Activated T-helper 1 cell treated with anti-CD3 and anti-CD28 coated beads, Interleukin-12 subunit alpha, Interleukin-12 subunit beta, Interleukin-2, Interleukin-4 antibody, amounts not matched to agents 30 ng/mL and 10 ng/mL and 1 ng/mL, durations not matched to agents 14 hours and 24 hours and 36 hours (primary cell): ENCODE results near the gene SLC35E1. TPM values are rescaled to one million over a fixed set of nuclear protein-coding genes. Genes with fewer than 3 reads are reported as not detected.

Experiments
- DNase-seq: peaks from one replicate; pipeline ENCODE4 v3.0.0; 2021; ENCODE audit warnings: low spot score
- H3K27ac Mint-ChIP-seq: one replicate; pipeline ENCODE4 v1.8.0; 2021; ENCODE audit warnings: mild to moderate bottlenecking, mixed read lengths
- H3K27me3 Mint-ChIP-seq: one replicate; pipeline ENCODE4 v1.8.0; 2022; ENCODE audit warnings: mild to moderate bottlenecking, moderate library complexity, mixed read lengths; ENCODE audit not compliant: insufficient read depth
- H3K36me3 Mint-ChIP-seq: one replicate; pipeline ENCODE4 v1.8.0; 2021; ENCODE audit warnings: low read depth, mixed read lengths
- H3K4me1 Mint-ChIP-seq: one replicate; pipeline ENCODE4 v1.8.0; 2021; ENCODE audit warnings: low read depth, mixed read lengths
- H3K4me3 Mint-ChIP-seq: one replicate; pipeline ENCODE4 v1.8.0; 2021; ENCODE audit warnings: mild to moderate bottlenecking, moderate library complexity, mixed read lengths
- H3K9me3 Mint-ChIP-seq: one replicate; pipeline ENCODE4 v1.8.0; 2021; ENCODE audit warnings: mixed read lengths
- intact Hi-C: fragments of 100-400 bp; cut with micrococcal nuclease; formaldehyde crosslinking; loops from one replicate; pipeline ENCODE4 v1.15.1; 2024
- total RNA-seq: library from RNA; stranded (reverse); gene quantifications from 2 replicates; pipeline ENCODE4 v1.2.3, GENCODE V29; 2022

Gene SLC35E1
- total RNA-seq, 1 donor from 2014 or later = 61.7 TPM

DNA sequence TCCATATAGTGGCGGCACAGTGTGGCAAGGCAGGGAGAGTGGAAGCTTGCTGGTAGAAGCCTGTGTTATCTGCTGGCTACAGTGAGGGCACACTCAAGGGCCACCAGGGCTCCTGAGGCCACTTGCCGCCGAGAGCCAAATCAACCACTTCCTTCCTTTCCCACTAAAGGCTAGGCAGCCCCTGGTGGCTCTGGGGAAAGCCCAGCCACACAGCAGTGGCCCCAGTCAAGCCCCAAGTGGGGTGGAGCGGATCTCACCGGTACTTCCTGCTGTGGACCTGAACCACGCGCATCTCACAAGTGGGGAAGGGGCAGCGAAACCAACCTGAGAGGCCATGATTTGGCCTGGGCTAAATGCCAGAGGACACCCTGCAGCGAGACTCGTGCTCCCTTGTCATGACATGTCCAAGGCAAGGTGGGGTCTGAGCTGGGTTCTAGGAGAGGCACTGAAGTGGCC is 21.9 kb upstream of the SLC35E1 start:
- DNase-seq = peak; percentile 67
- peak overlapping the region; percentile 74 for H3K4me3 Mint-ChIP-seq
- H3K9me3 Mint-ChIP-seq = no peaks in the 10 kb centered on the region
- peaks cover 4% of the 10 kb centered on the region for H3K36me3 Mint-ChIP-seq
- intact Hi-C loops = loop anchor here (1.0 to 2.0 kb wide), 4 partner anchors 10 to 28 kb away; partner anchors contain the start of gene SLC35E1
- H3K4me1 Mint-ChIP-seq = peaks cover 75% of the 10 kb centered on the region
- no peaks in the 10 kb centered on the region for H3K27me3 Mint-ChIP-seq
- peak overlapping the region; percentile 85 for H3K27ac Mint-ChIP-seq

DNA sequence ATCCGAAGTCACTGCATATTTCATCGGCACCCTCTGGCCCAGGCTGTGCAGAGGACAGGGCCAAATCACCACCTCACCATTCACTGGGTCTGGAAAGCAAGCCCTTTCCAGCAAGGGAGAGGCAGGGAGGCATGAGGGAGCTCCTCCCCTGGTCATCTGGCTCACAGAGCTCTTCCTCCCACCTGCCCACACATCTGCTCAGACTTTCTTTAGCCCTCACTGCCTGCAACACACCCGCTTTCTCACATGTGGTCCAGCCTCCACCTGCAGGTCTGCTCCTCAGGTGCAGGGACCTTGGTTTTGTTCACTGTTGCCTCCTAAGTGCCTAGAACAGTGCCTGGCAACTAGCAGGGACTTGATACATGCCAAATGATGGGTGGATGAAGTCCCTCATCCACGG is 21.0 kb upstream of the SLC35E1 start:
- H3K27ac Mint-ChIP-seq = peak overlapping the region; percentile 10
- peaks cover 79% of the 10 kb centered on the region for H3K4me1 Mint-ChIP-seq
- no peak overlapping the region for H3K4me3 Mint-ChIP-seq

DNA sequence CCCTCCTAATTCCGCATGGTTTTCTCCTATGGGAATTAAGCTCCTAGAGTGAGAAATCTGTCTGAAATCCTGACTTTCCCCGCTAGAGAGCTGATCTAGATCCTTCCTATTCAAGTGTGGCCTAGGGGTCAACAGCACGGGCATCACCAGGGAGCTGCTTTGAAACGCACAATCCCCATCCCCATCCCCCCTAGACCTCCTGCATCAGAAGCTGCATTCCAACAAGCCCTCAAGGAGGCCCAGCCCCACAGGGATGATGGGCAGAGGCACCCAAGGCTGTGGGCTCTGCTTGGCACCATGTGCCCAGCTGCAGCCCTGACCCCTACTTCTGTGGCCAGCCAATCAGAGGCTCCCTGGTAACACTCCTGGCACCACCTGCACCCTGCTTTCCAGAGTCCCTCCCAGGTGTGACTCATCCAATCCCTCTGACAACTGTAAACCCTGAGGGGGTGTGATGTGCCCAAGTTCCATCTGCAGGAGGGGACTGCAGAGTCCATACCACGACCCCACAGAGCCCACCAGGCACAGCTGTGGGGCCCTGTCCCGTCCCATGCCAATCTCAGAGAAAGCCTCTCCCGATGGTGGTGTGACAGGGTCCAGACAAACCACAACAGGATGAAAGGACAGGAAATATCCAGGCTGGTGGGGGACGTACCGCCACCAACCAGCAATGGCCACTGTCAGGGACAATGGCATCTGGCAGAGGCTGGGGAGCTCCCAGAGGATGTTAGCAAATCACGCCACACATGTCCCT is 19.8 kb upstream of the SLC35E1 start:
- intact Hi-C loops = no loop called here
- no peak for DNase-seq
- Mint-ChIP-seq H3K9me3 (no peaks in the 10 kb centered on the region), H3K36me3 (peaks cover 1% of the 10 kb centered on the region), H3K27ac (no peak overlapping the region), H3K4me3 (no peak overlapping the region), H3K4me1 (peaks cover 84% of the 10 kb centered on the region), H3K27me3 (no peaks in the 10 kb centered on the region)

More for the DNA sequence above, 21.0 kb upstream of the SLC35E1 start:
- H3K36me3 Mint-ChIP-seq = peaks cover 1% of the 10 kb centered on the region
- H3K9me3 Mint-ChIP-seq = no peaks in the 10 kb centered on the region
- no peak for DNase-seq
- intact Hi-C loops = no loop called here
- H3K27me3 Mint-ChIP-seq = no peaks in the 10 kb centered on the region

GRCh38 chr19:16590876-16591802 is 18.9 kb upstream of the SLC35E1 start:
- Mint-ChIP-seq H3K4me1 (peaks cover 80% of the 10 kb centered on the region), H3K27ac (no peak overlapping the region), H3K27me3 (no peaks in the 10 kb centered on the region), H3K4me3 (no peak overlapping the region), H3K36me3 (peaks cover 1% of the 10 kb centered on the region), H3K9me3 (no peaks in the 10 kb centered on the region)
- intact Hi-C loops = no loop called here
- no peak for DNase-seq

- no peak overlapping the region for H3K4me3 Mint-ChIP-seq
Observed at GRCh38 chr19:16589917-16590316, 17.7 kb upstream of the SLC35E1 start.

DNA sequence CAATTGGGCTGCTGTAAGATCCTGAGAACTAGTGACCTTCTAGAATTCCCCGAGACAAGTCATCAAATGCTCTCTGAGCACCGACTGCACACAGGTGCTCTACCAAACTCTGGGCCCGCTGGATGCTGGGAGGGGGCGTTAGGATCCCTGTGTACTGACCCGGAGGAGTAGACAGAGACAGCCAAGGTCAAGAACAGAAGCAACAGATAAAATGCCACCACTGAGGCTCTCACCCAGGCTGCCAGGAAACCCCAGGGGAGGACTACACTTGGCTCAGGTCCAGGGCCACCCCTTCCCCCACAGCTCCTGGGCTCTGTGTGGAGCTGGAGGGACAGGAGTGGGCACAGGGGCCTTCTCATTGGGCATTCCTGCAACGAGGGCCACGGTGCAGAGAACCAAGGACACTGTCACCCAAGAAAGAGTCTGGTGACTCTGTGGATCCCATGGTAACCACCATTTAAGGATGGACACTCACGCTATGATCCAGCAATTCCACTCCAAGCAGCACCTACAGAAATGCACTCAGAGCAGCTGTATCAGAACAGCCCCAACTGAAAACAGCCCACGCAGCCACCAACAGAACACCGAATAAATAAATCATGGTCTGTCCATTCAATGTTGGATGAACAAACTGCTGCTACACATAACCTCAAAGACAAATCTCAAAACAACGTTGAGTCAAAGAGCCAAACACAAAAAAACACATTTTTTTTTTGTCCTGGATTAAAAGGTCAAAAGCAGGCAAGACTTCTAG is 16.8 kb upstream of the SLC35E1 start:
- no peak for DNase-seq
- Mint-ChIP-seq H3K27ac (peak overlapping the region; percentile 89), H3K4me1 (peaks cover 80% of the 10 kb centered on the region), H3K9me3 (no peaks in the 10 kb centered on the region), H3K4me3 (peak overlapping the region; percentile 84), H3K36me3 (no peaks in the 10 kb centered on the region), H3K27me3 (no peaks in the 10 kb centered on the region)
- intact Hi-C loops = loop anchor here (5.0 kb wide), 2 partner anchors 512 to 538 kb away; partner anchors contain the start of gene TPM4

More at GRCh38 chr19:16589917-16590316, 17.7 kb upstream of the SLC35E1 start:
- Mint-ChIP-seq H3K36me3 (no peaks in the 10 kb centered on the region), H3K9me3 (no peaks in the 10 kb centered on the region), H3K4me1 (peaks cover 80% of the 10 kb centered on the region), H3K27me3 (no peaks in the 10 kb centered on the region), H3K27ac (no peak overlapping the region)
- intact Hi-C loops = loop anchor here (5.0 kb wide), 2 partner anchors 513 to 537 kb away; partner anchors contain the start of gene TPM4
- DNase-seq = no peak

- Mint-ChIP-seq H3K9me3 (no peaks in the 10 kb centered on the region), H3K4me3 (peak overlapping the region; percentile 84), H3K27ac (peak overlapping the region; percentile 89), H3K4me1 (peaks cover 80% of the 10 kb centered on the region), H3K27me3 (no peaks in the 10 kb centered on the region), H3K36me3 (no peaks in the 10 kb centered on the region)
- intact Hi-C loops = loop anchor here (5.0 kb wide), 2 partner anchors 511 to 539 kb away; partner anchors contain the start of gene TPM4
- DNase-seq = peak; percentile 54
Observed at GRCh38 chr19:16587833-16588823, 15.9 kb upstream of the SLC35E1 start.

- Mint-ChIP-seq H3K36me3 (no peaks in the 10 kb centered on the region), H3K4me1 (peaks cover 82% of the 10 kb centered on the region), H3K27ac (peak overlapping the region; percentile 89), H3K9me3 (no peaks in the 10 kb centered on the region), H3K27me3 (no peaks in the 10 kb centered on the region), H3K4me3 (peak overlapping the region; percentile 84)
- peak; percentile 46 for DNase-seq
- intact Hi-C loops = loop anchor here (5.0 kb wide), 2 partner anchors 510 to 540 kb away; partner anchors contain the start of gene TPM4
Observed at GRCh38 chr19:16586991-16587832, 15.0 kb upstream of the SLC35E1 start.

- peak overlapping the region; percentile 90 for H3K27ac Mint-ChIP-seq
- H3K4me1 Mint-ChIP-seq = peaks cover 81% of the 10 kb centered on the region
Observed at GRCh38 chr19:16586477-16586871, 14.3 kb upstream of the SLC35E1 start.

GRCh38 chr19:16585808-16586476 is 13.7 kb upstream of the SLC35E1 start:
- H3K27me3 Mint-ChIP-seq = no peaks in the 10 kb centered on the region
- peak overlapping the region; percentile 87 for H3K4me3 Mint-ChIP-seq
- peak; percentile 36 for DNase-seq
- peaks cover 76% of the 10 kb centered on the region for H3K4me1 Mint-ChIP-seq
- H3K27ac Mint-ChIP-seq = peak overlapping the region; percentile 90
- H3K9me3 Mint-ChIP-seq = no peaks in the 10 kb centered on the region
- intact Hi-C loops = loop anchor here (5.0 kb wide), 2 partner anchors 509 to 541 kb away; partner anchors contain the start of gene TPM4
- H3K36me3 Mint-ChIP-seq = peaks cover 3% of the 10 kb centered on the region

More at GRCh38 chr19:16586477-16586871, 14.3 kb upstream of the SLC35E1 start:
- no peak for DNase-seq
- no peaks in the 10 kb centered on the region for H3K27me3 Mint-ChIP-seq
- H3K4me3 Mint-ChIP-seq = peak overlapping the region; percentile 87
- H3K36me3 Mint-ChIP-seq = peaks cover 3% of the 10 kb centered on the region
- H3K9me3 Mint-ChIP-seq = no peaks in the 10 kb centered on the region
- intact Hi-C loops = loop anchor here (5.0 kb wide), 2 partner anchors 509 to 541 kb away; partner anchors contain the start of gene TPM4
